IMR-90 (cell line): ENCODE data around the gene CTDSP2. TPM values are rescaled to one million over a fixed set of nuclear protein-coding genes. Genes with fewer than 3 reads are reported as not detected.

Experiments used
- ATAC-seq: fragments of 200-7000 bp; cut with Tn5 transposase; 2 replicates; pipeline ENCODE4 v1.9.1; 2020; ENCODE audit warnings: low read depth, mild to moderate bottlenecking, moderate library complexity
- BruUV-seq: library from RNA; stranded (reverse); fragments of 400-500 nt; replicated peaks from 2 replicates; lab custom pipeline; 2021; lab: Mats Ljungman, UMichigan
- CTCF ChIA-PET: fragments of 300-600 bp; formaldehyde crosslinking; extraction: SDS; loops from one replicate; lab custom pipeline; 2021; ENCODE audit warnings: antibody characterized with exemption; lab: Yijun Ruan, JAX
- POLR2A ChIA-PET: fragments of 300-600 bp; sonication (Branson Sonifier 250); formaldehyde crosslinking; loops from one replicate; lab custom pipeline; 2022; ENCODE audit warnings: antibody characterized with exemption; ENCODE audit not compliant: unreplicated experiment; lab: Charles Lee
- DNase-seq: peaks from one replicate; pipeline ENCODE4 v3.0.0; 2013
- H2AFZ ChIP-seq: replicated peaks from 2 replicates; pipeline ENCODE3; 2013; ENCODE audit warnings: low read length, mild to moderate bottlenecking; ENCODE audit not compliant: poor library complexity
- H2AK5ac ChIP-seq: 2 replicates; pipeline ENCODE4 v1.6.1; 2013; ENCODE audit warnings: low read depth, low read length, inconsistent platforms
- H2AK9ac ChIP-seq: replicated peaks from 2 replicates; pipeline ENCODE3; 2013; ENCODE audit warnings: mild to moderate bottlenecking, low read depth, low read length, moderate library complexity; ENCODE audit not compliant: poor library complexity
- H2BK120ac ChIP-seq: 2 replicates; pipeline ENCODE4 v1.6.1; 2013; ENCODE audit warnings: low read depth, low read length, inconsistent platforms
- H2BK15ac ChIP-seq: 3 replicates; pipeline ENCODE4 v1.6.1; 2013; ENCODE audit warnings: low read depth, low read length, inconsistent platforms
- H2BK20ac ChIP-seq: 2 replicates; pipeline ENCODE4 v1.6.1; 2013; ENCODE audit warnings: low read depth, mild to moderate bottlenecking, inconsistent platforms, low read length, moderate library complexity
- H2BK5ac ChIP-seq: 2 replicates; pipeline ENCODE4 v1.6.1; 2013; ENCODE audit warnings: mild to moderate bottlenecking, low read depth, low read length, inconsistent platforms; ENCODE audit not compliant: poor library complexity, severe bottlenecking
- H3K14ac ChIP-seq: replicated peaks from 2 replicates; pipeline ENCODE4 v1.6.1; 2013; ENCODE audit warnings: low read depth, low read length, inconsistent platforms
- H3K18ac ChIP-seq: 2 replicates; pipeline ENCODE4 v1.6.1; 2013; ENCODE audit warnings: low read depth, low read length, control low read depth
- H3K23ac ChIP-seq: 2 replicates; pipeline ENCODE4 v1.6.1; 2013; ENCODE audit warnings: low read depth, low read length, inconsistent platforms
- H3K27ac ChIP-seq: 2 replicates; pipeline ENCODE4 v1.5.1; 2013; ENCODE audit warnings: mild to moderate bottlenecking, control low read depth, low read length; ENCODE audit not compliant: insufficient read depth
- H3K27me3 ChIP-seq: 2 replicates; pipeline ENCODE4 v1.6.1; 2013; ENCODE audit warnings: low read length; ENCODE audit not compliant: control insufficient read depth, insufficient read depth
- H3K36me3 ChIP-seq: 2 replicates; pipeline ENCODE4 v1.6.1; 2013; ENCODE audit warnings: low read length, mixed read lengths; ENCODE audit not compliant: control insufficient read depth, insufficient read depth
- H3K4ac ChIP-seq: 2 replicates; pipeline ENCODE4 v1.6.1; 2013; ENCODE audit warnings: low read depth, low read length, inconsistent platforms
- H3K4me1 ChIP-seq: 2 replicates; pipeline ENCODE4 v1.6.1; 2013; ENCODE audit warnings: low read length, mixed read lengths; ENCODE audit not compliant: control insufficient read depth, insufficient read depth
- H3K4me2 ChIP-seq: 2 replicates; pipeline ENCODE4 v1.6.1; 2013; ENCODE audit warnings: low read depth, mild to moderate bottlenecking, control low read depth, low read length, moderate library complexity
- H3K4me3 ChIP-seq: 2 replicates; pipeline ENCODE4 v1.5.1; 2013; ENCODE audit warnings: low read depth, mild to moderate bottlenecking, control low read depth, low read length, moderate library complexity; ENCODE audit not compliant: insufficient read depth
- H3K56ac ChIP-seq: 2 replicates; pipeline ENCODE4 v1.6.1; 2013; ENCODE audit warnings: low read length, inconsistent platforms; ENCODE audit not compliant: insufficient read depth; ENCODE audit errors: extremely low read depth
- H3K79me1 ChIP-seq, 2 experiments: 2 replicates each; pipeline ENCODE4 v1.6.1; 2013; ENCODE audit warnings: low read length in 2 of 2, inconsistent platforms in 1 of 2, low read depth in 1 of 2
- H3K9ac ChIP-seq: 2 replicates; pipeline ENCODE4 v1.6.1; 2013; ENCODE audit warnings: low read depth, low read length, control low read depth
- H3K9me1 ChIP-seq: 2 replicates; pipeline ENCODE4 v1.6.1; 2013; ENCODE audit warnings: low read length, inconsistent platforms; ENCODE audit not compliant: insufficient read depth
- H3K9me3 ChIP-seq: 2 replicates; pipeline ENCODE4 v1.6.1; 2013; ENCODE audit warnings: low read length; ENCODE audit not compliant: control insufficient read depth, insufficient read depth
- H4K20me1 ChIP-seq: 2 replicates; pipeline ENCODE4 v1.6.1; 2013; ENCODE audit warnings: low read length, inconsistent platforms; ENCODE audit not compliant: insufficient read depth
- H4K5ac ChIP-seq: 2 replicates; pipeline ENCODE4 v1.6.1; 2013; ENCODE audit warnings: mild to moderate bottlenecking, low read depth, low read length, control low read depth
- H4K8ac ChIP-seq, 2 experiments: 2 replicates each; pipeline ENCODE4 v1.6.1; 2013; ENCODE audit warnings: low read depth in 2 of 2, low read length in 2 of 2, control low read depth in 1 of 2, inconsistent platforms in 1 of 2
- H4K91ac ChIP-seq: 2 replicates; pipeline ENCODE4 v1.6.1; 2013; ENCODE audit warnings: low read depth, low read length, inconsistent platforms; ENCODE audit not compliant: insufficient read depth
- CHD1 ChIP-seq: IDR thresholded peaks from 2 replicates; pipeline ENCODE4 v1.6.1; 2012; ENCODE audit warnings: low read depth, low read length, improper control_type of control experiment
- FOS ChIP-seq: fragments of 150-350 bp; IDR thresholded peaks from 2 replicates; pipeline ENCODE4 v1.6.1; 2016; ENCODE audit warnings: low read depth, low read length
- MAZ ChIP-seq: IDR thresholded peaks from 2 replicates; pipeline ENCODE4 v1.6.1; 2012; ENCODE audit warnings: low read depth, mild to moderate bottlenecking, low read length, improper control_type of control experiment, moderate library complexity, borderline replicate concordance
- MXI1 ChIP-seq: IDR thresholded peaks from 2 replicates; pipeline ENCODE4 v1.6.1; 2012; ENCODE audit warnings: low read depth, mild to moderate bottlenecking, low read length, moderate library complexity, borderline replicate concordance
- NFE2L2 ChIP-seq: fragments of 150-350 bp; IDR thresholded peaks from 2 replicates; pipeline ENCODE4 v1.6.1; 2016; ENCODE audit warnings: low read depth, mild to moderate bottlenecking, low read length
- RFX5 ChIP-seq: IDR thresholded peaks from 2 replicates; pipeline ENCODE4 v1.8.0; 2012; ENCODE audit warnings: low read depth, mild to moderate bottlenecking, low read length, moderate library complexity
- SMC3 ChIP-seq: fragments of 150-350 bp; IDR thresholded peaks from 2 replicates; pipeline ENCODE4 v1.6.1; 2016; ENCODE audit warnings: low read depth, mild to moderate bottlenecking, antibody characterized with exemption, low read length, moderate library complexity
- WGBS, 2 experiments: methylation state at CpG; one replicate each; pipeline versions ENCODE4 v1.1.5 to v1.1.7; 2013; ENCODE audit warnings: missing lambda C conversion rate in 2 of 2; ENCODE audit not compliant: insufficient read length in 1 of 2; ENCODE audit errors: extremely low coverage in 2 of 2; 5-methylcytosine and 5-hydroxymethylcytosine counted together
- dilution Hi-C: fragments of 300-500 bp; cut with HindIII; formaldehyde crosslinking; loops from one replicate; pipeline ENCODE4 v1.14.3; 2018; ENCODE audit warnings: low sequenced_read_pairs; ENCODE audit not compliant: unreplicated experiment
- in situ Hi-C: fragments of 300-500 bp; cut with MboI; formaldehyde crosslinking; loops from 3 replicates; pipeline ENCODE4 v1.14.3; 2019; ENCODE audit warnings: low sequenced_read_pairs, inconsistent platforms, mixed read lengths
- intact Hi-C: fragments of 100-400 bp; cut with micrococcal nuclease; formaldehyde crosslinking; loops from 2 replicates; pipeline ENCODE4 v1.10.0; 2022
- polyA plus RNA-seq, 3 experiments: library from polyadenylated mRNA; depleted of rRNA; stranded (reverse); fragments of >200 nt; gene quantifications; 2 replicates each; pipeline ENCODE4 v1.2.3, GENCODE V29; 2012; ENCODE audit warnings: low replicate concordance in 1 of 3
- total RNA-seq: library from RNA; depleted of rRNA; stranded (reverse); fragments of >200 nt; gene quantifications from 2 replicates; pipeline ENCODE4 v1.2.3, GENCODE V29; 2012
- TF ChIP-seq, protein P1 (sequence below): fragments of 150-350 bp; IDR thresholded peaks from 2 replicates; pipeline ENCODE4 v1.6.1; 2017; ENCODE audit warnings: mild to moderate bottlenecking, antibody characterized with exemption, low read length, low read depth
- TF ChIP-seq, protein P2 (sequence below): conservative IDR thresholded peaks from 2 replicates; pipeline ENCODE4 v1.5.1; 2012; ENCODE audit warnings: mild to moderate bottlenecking, low read depth, low read length, improper control_type of control experiment

The CTDSP2 gene
- total and polyA plus RNA-seq, 2 of the 4 experiments (the other 2 are of a cell fraction) = 114 to 156 TPM

DNA sequence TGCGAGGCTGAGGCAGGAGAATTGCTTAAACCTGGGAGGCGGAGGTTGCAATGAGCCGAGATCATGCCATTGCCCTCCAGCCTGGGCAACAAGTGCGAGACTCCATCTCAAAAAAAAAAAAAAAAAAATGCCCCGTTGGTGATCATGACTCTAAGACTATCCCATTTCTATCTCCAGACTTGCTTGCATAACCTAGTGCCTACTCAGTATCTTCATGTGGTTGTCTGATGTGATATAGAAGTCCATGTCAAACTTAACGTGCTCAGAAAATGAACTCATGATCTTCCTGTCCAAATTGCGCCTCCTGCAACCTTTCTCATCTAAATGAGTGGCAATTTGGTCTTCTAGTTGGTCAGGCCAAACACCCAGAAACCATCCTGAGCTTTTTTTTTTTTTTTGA is 68.6 kb downstream of the CTDSP2 start:
- 0 out of 2 replicates have a peak, but pooled peaks cover 3% of the 10 kb centered on the region for H3K9me1 ChIP-seq
- dilution Hi-C loops = no loop called here
- no peak overlapping the region for H2BK5ac ChIP-seq
- H3K9me3 ChIP-seq = no peaks in the 10 kb centered on the region
- in situ Hi-C loops = no loop called here
- no peaks in the 10 kb centered on the region for H3K27me3 ChIP-seq
- TF ChIP-seq NFE2L2 (no peak), CHD1 (no peak), MAZ (no peak), SMC3 (no peak), FOS (no peak), MXI1 (no peak), RFX5 (no peak)
- TF ChIP-seq, protein P1, sequence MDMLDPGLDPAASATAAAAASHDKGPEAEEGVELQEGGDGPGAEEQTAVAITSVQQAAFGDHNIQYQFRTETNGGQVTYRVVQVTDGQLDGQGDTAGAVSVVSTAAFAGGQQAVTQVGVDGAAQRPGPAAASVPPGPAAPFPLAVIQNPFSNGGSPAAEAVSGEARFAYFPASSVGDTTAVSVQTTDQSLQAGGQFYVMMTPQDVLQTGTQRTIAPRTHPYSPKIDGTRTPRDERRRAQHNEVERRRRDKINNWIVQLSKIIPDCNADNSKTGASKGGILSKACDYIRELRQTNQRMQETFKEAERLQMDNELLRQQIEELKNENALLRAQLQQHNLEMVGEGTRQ = no peak
- TF ChIP-seq, protein P2, sequence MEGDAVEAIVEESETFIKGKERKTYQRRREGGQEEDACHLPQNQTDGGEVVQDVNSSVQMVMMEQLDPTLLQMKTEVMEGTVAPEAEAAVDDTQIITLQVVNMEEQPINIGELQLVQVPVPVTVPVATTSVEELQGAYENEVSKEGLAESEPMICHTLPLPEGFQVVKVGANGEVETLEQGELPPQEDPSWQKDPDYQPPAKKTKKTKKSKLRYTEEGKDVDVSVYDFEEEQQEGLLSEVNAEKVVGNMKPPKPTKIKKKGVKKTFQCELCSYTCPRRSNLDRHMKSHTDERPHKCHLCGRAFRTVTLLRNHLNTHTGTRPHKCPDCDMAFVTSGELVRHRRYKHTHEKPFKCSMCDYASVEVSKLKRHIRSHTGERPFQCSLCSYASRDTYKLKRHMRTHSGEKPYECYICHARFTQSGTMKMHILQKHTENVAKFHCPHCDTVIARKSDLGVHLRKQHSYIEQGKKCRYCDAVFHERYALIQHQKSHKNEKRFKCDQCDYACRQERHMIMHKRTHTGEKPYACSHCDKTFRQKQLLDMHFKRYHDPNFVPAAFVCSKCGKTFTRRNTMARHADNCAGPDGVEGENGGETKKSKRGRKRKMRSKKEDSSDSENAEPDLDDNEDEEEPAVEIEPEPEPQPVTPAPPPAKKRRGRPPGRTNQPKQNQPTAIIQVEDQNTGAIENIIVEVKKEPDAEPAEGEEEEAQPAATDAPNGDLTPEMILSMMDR = no peak
- no peak overlapping the region for H3K56ac ChIP-seq
- no peak overlapping the region for H3K14ac ChIP-seq
- H4K5ac ChIP-seq = no peak overlapping the region
- H4K8ac ChIP-seq = no peak overlapping the region
- no TSS peak for BruUV-seq
- H3K23ac ChIP-seq = no peak overlapping the region
- CTCF ChIA-PET = no interaction called here
- H2BK15ac ChIP-seq = no peak overlapping the region
- no peak overlapping the region for H3K27ac ChIP-seq
- H3K18ac ChIP-seq = no peak overlapping the region
- POLR2A ChIA-PET = no interaction called here
- no peak overlapping the region for H2AFZ ChIP-seq
- no peak overlapping the region for H2BK120ac ChIP-seq
- ATAC-seq (no peak), DNase-seq (no peak)
- H2AK5ac ChIP-seq = no peak overlapping the region
- no peak overlapping the region for H2BK20ac ChIP-seq
- intact Hi-C loops = no loop called here
- no peak overlapping the region for H3K9ac ChIP-seq
- H4K20me1 ChIP-seq = no peaks in the 10 kb centered on the region
- no peak overlapping the region for H3K4ac ChIP-seq
- no peak overlapping the region for H2AK9ac ChIP-seq
- no peak overlapping the region for H3K4me2 ChIP-seq
- H3K4me1 ChIP-seq = no peaks in the 10 kb centered on the region
- H3K79me1 ChIP-seq = peaks cover 7 to 22% of the 10 kb centered on the region in 2 experiments
- no peak overlapping the region for H4K91ac ChIP-seq
- peaks cover 6% of the 10 kb centered on the region for H3K36me3 ChIP-seq
- WGBS, 2 experiments = no CpG with 5 or more reads among the region's 7 CpGs
- H3K4me3 ChIP-seq = no peak overlapping the region
